ENCODE measurements around the gene PLSCR2.
A peak's percentile ranks its signal among the peaks of the same experiment; 100 is the strongest.
"Not testable (repeated sequence)": the region's sequence is repeated elsewhere in the genome, so short reads cannot be mapped to it uniquely, and the experiment has no call there.

The PLSCR2 gene

GRCh38 chr3:146491303-146491702 lies 21.9 kb upstream of the PLSCR2 start:
- TF ChIP-seq EZH2phosphoT487 (IDR thresholded peaks at IDR 0.05; ENCODE audit: low read depth): no peak
- TF ChIP-seq, protein P1, sequence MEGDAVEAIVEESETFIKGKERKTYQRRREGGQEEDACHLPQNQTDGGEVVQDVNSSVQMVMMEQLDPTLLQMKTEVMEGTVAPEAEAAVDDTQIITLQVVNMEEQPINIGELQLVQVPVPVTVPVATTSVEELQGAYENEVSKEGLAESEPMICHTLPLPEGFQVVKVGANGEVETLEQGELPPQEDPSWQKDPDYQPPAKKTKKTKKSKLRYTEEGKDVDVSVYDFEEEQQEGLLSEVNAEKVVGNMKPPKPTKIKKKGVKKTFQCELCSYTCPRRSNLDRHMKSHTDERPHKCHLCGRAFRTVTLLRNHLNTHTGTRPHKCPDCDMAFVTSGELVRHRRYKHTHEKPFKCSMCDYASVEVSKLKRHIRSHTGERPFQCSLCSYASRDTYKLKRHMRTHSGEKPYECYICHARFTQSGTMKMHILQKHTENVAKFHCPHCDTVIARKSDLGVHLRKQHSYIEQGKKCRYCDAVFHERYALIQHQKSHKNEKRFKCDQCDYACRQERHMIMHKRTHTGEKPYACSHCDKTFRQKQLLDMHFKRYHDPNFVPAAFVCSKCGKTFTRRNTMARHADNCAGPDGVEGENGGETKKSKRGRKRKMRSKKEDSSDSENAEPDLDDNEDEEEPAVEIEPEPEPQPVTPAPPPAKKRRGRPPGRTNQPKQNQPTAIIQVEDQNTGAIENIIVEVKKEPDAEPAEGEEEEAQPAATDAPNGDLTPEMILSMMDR (IDR thresholded peaks at IDR 0.05; ENCODE audit: low read depth, low read length): no peak
- Histone ChIP-seq H3K27me3 (ENCODE audit: low read depth, low read length) (no peaks in the 10 kb centered on the region), H3K4me2 (ENCODE audit: low read length) (no peak overlapping the region), H3K4me1 (ENCODE audit: low read length) (peaks cover 4% of the 10 kb centered on the region), H3K9ac (ENCODE audit: low read length) (no peak overlapping the region), H3K27ac (ENCODE audit: low read length) (no peak overlapping the region), H4K20me1 (ENCODE audit: insufficient read depth, low read length) (no peaks in the 10 kb centered on the region), H3K79me2 (ENCODE audit: low read length) (no peaks in the 10 kb centered on the region), H3K9me3 (ENCODE audit: insufficient read depth, low read length) (0 out of 2 replicates have a peak, but pooled peaks cover 3% of the 10 kb centered on the region), H3K4me3 (ENCODE audit: low read length) (no peak overlapping the region), H3K36me3 (replicated peaks; ENCODE audit: low read depth, low read length) (no peaks in the 10 kb centered on the region), H2AFZ (ENCODE audit: low read depth, low read length) (no peak overlapping the region)

GRCh38 chr3:146485297-146485696 lies 15.9 kb upstream of the PLSCR2 start:
- H3K9ac ChIP-seq (ENCODE audit: low read length): no peak overlapping the region
- no peaks in the 10 kb centered on the region for H3K36me3 ChIP-seq (replicated peaks; ENCODE audit: low read depth, low read length)
- TF ChIP-seq EZH2phosphoT487 (IDR thresholded peaks at IDR 0.05; ENCODE audit: low read depth): no peak
- TF ChIP-seq, protein P1 (IDR thresholded peaks at IDR 0.05; ENCODE audit: low read depth, low read length): no peak
- no peak overlapping the region for H3K27ac ChIP-seq (ENCODE audit: low read length)
- H3K4me1 ChIP-seq (ENCODE audit: low read length): no peaks in the 10 kb centered on the region
- no peak overlapping the region for H3K4me2 ChIP-seq (ENCODE audit: low read length)
- no peaks in the 10 kb centered on the region for H3K27me3 ChIP-seq (ENCODE audit: low read depth, low read length)
- no peaks in the 10 kb centered on the region for H3K79me2 ChIP-seq (ENCODE audit: low read length)
- no peak overlapping the region for H3K4me3 ChIP-seq (ENCODE audit: low read length)
- H4K20me1 ChIP-seq (ENCODE audit: insufficient read depth, low read length): no peaks in the 10 kb centered on the region
- no peak overlapping the region for H2AFZ ChIP-seq (ENCODE audit: low read depth, low read length)
- no peaks in the 10 kb centered on the region for H3K9me3 ChIP-seq (ENCODE audit: insufficient read depth, low read length)

GRCh38 chr3:146476094-146476740 lies 6.9 kb upstream of the PLSCR2 start:
- H3K27me3 ChIP-seq (ENCODE audit: low read depth, low read length): no peaks in the 10 kb centered on the region
- no peak overlapping the region for H2AFZ ChIP-seq (ENCODE audit: low read depth, low read length)
- no peak for TF ChIP-seq EZH2phosphoT487 (IDR thresholded peaks at IDR 0.05; ENCODE audit: low read depth)
- TF ChIP-seq, protein P1 (IDR thresholded peaks at IDR 0.05; ENCODE audit: low read depth, low read length): no peak
- no peaks in the 10 kb centered on the region for H4K20me1 ChIP-seq (ENCODE audit: insufficient read depth, low read length)
- H3K27ac ChIP-seq (ENCODE audit: low read length): no peak overlapping the region
- H3K36me3 ChIP-seq (replicated peaks; ENCODE audit: low read depth, low read length): no peaks in the 10 kb centered on the region
- no peak overlapping the region for H3K4me2 ChIP-seq (ENCODE audit: low read length)
- no peaks in the 10 kb centered on the region for H3K79me2 ChIP-seq (ENCODE audit: low read length)
- peaks cover 37% of the 10 kb centered on the region for H3K4me1 ChIP-seq (ENCODE audit: low read length)
- no peak overlapping the region for H3K4me3 ChIP-seq (ENCODE audit: low read length)
- no peaks in the 10 kb centered on the region for H3K9me3 ChIP-seq (ENCODE audit: insufficient read depth, low read length)
- no peak overlapping the region for H3K9ac ChIP-seq (ENCODE audit: low read length)

GRCh38 chr3:146474976-146475375 lies 5.6 kb upstream of the PLSCR2 start:
- not testable (repeated sequence) for H2AFZ ChIP-seq (ENCODE audit: low read depth, low read length); H3K27me3 ChIP-seq (ENCODE audit: low read depth, low read length); H3K4me3 ChIP-seq (ENCODE audit: low read length); H3K27ac ChIP-seq (ENCODE audit: low read length); H3K9me3 ChIP-seq (ENCODE audit: insufficient read depth, low read length); H3K79me2 ChIP-seq (ENCODE audit: low read length); H3K9ac ChIP-seq (ENCODE audit: low read length); H3K36me3 ChIP-seq (replicated peaks; ENCODE audit: low read depth, low read length); H4K20me1 ChIP-seq (ENCODE audit: insufficient read depth, low read length)
- H3K4me1 ChIP-seq (ENCODE audit: low read length): peaks cover 44% of the 10 kb centered on the region
- H3K4me2 ChIP-seq (ENCODE audit: low read length): peak overlapping the region; percentile 47
